K562 (cell line): Measurements from ENCODE around the gene PRXL2A. TPM values are rescaled to one million over a fixed set of nuclear protein-coding genes. Genes with fewer than 3 reads are reported as not detected.

Experiments
- ETV1 ChIP-seq: fragments of 450-650 bp; conservative IDR thresholded peaks from 2 replicates; pipeline ENCODE4 v1.6.1; 2016; ENCODE audit warnings: missing genetic modification characterization, control low read depth, low read depth, missing compliant biosample characterization
- FIP1L1 ChIP-seq: fragments of 200-400 bp; formaldehyde crosslinking; IDR thresholded peaks from 2 replicates; pipeline ENCODE4 v1.6.1; 2018; ENCODE audit warnings: mild to moderate bottlenecking, low read depth, low read length; ENCODE audit not compliant: poor library complexity, severe bottlenecking
- NCOA1 ChIP-seq: fragments of 450-650 bp; IDR thresholded peaks from 2 replicates; pipeline ENCODE4 v1.6.1; 2016; ENCODE audit warnings: low read depth
- PHB2 ChIP-seq: fragments of 450-650 bp; IDR thresholded peaks from 2 replicates; pipeline ENCODE4 v1.6.1; 2017; ENCODE audit warnings: low read depth
- SMAD4 ChIP-seq: fragments of 250-450 bp; sonication (Bioruptor Pico); conservative IDR thresholded peaks from 2 replicates; pipeline ENCODE4 v1.8.0; 2021; ENCODE audit warnings: inconsistent platforms, mild to moderate bottlenecking, moderate library complexity
- SNIP1 ChIP-seq: fragments of 450-650 bp; IDR thresholded peaks from 2 replicates; pipeline ENCODE4 v1.7.1; 2017; ENCODE audit warnings: low read depth, mild to moderate bottlenecking
- SPI1 ChIP-seq: IDR thresholded peaks from 2 replicates; pipeline ENCODE4 v1.6.1; 2011; ENCODE audit warnings: low read depth, low read length, control low read depth, borderline replicate concordance
- TAL1 ChIP-seq: fragments of 450-650 bp; IDR thresholded peaks from 2 replicates; pipeline ENCODE4 v1.6.1; 2016; ENCODE audit warnings: mild to moderate bottlenecking
- ZEB2 ChIP-seq: fragments of 450-650 bp; IDR thresholded peaks from 2 replicates; pipeline ENCODE4 v1.6.1; 2016
- ZNF253 ChIP-seq: fragments of 250-450 bp; sonication (Bioruptor Pico); conservative IDR thresholded peaks from 2 replicates; pipeline ENCODE4 v1.6.1; 2021; ENCODE audit warnings: mild to moderate bottlenecking
- ZNF445 ChIP-seq: fragments of 250-450 bp; sonication (Bioruptor Pico); IDR thresholded peaks from 2 replicates; pipeline ENCODE4 v1.4.0; 2020; ENCODE audit warnings: low read depth, mild to moderate bottlenecking, moderate library complexity
- ZNF584 ChIP-seq: fragments of 200-800 bp; sonication (Bioruptor generic); IDR thresholded peaks from 2 replicates; pipeline ENCODE4 v1.6.1; 2016; ENCODE audit warnings: low read depth, mild to moderate bottlenecking, missing genetic modification characterization, missing compliant biosample characterization
- polyA plus RNA-seq, 8 experiments: library from polyadenylated mRNA; depleted of rRNA in 4 of 8; stranded (reverse) in 5 of 8; unstranded in 3 of 8; fragments of >200 nt; fragmentation: Nextera tagmentation in 2 of 8; fragmentation: Illumina TruSeq in 1 of 8; extraction: Ambion mirVana in 2 of 8; extraction: Trizol in 1 of 8; gene quantifications; 2 replicates each; pipeline versions ENCODE4 v1.2.1 to v1.2.3, GENCODE V29; 2011 to 2014; ENCODE audit warnings: inconsistent platforms in 1 of 8, missing spikeins in 1 of 8
- total RNA-seq, 7 experiments: library from RNA; depleted of rRNA in 6 of 7; stranded (reverse); fragments of >200 nt in 6 of 7; fragmentation: Illumina TruSeq in 2 of 7; extraction: Trizol in 2 of 7; gene quantifications; 2 replicates each; pipeline versions ENCODE4 v1.2.1 to v1.2.3, GENCODE V29; 2011 to 2021; ENCODE audit warnings: low replicate concordance in 1 of 7
- TF ChIP-seq, protein P1 (sequence below): fragments of 450-650 bp; conservative IDR thresholded peaks from 2 replicates; pipeline ENCODE4 v1.6.1; 2016; ENCODE audit warnings: missing genetic modification characterization, low read depth, mild to moderate bottlenecking, control low read depth, missing compliant biosample characterization
- TF ChIP-seq, protein P2 (sequence below), 2 experiments: fragments of 450-650 bp in 1 of 2; IDR thresholded peaks; 2 replicates each; pipeline ENCODE4 v1.6.1; 2011 to 2017; ENCODE audit warnings: low read depth in 2 of 2, antibody characterized with exemption in 1 of 2, borderline replicate concordance in 1 of 2, low read length in 1 of 2, mild to moderate bottlenecking in 1 of 2, mixed read lengths in 1 of 2; ENCODE audit not compliant: control insufficient read depth in 1 of 2
- TF ChIP-seq, protein P3 (sequence below): fragments of 250-450 bp; sonication (Bioruptor Pico); IDR thresholded peaks from 2 replicates; pipeline ENCODE4 v1.5.0; 2021; ENCODE audit warnings: mild to moderate bottlenecking, moderate library complexity
- TF ChIP-seq, protein P4 (sequence below), 2 experiments: IDR thresholded peaks; 2 replicates each; pipeline ENCODE4 v1.6.1; 2011; ENCODE audit warnings: borderline replicate concordance in 1 of 2, control low read depth in 1 of 2, low read depth in 1 of 2, low read length in 1 of 2, mild to moderate bottlenecking in 1 of 2, mixed read lengths in 1 of 2, moderate library complexity in 1 of 2; ENCODE audit not compliant: insufficient read depth in 1 of 2, insufficient read length in 1 of 2, poor library complexity in 1 of 2, severe bottlenecking in 1 of 2; ENCODE audit errors: extremely low read depth in 1 of 2
- TF ChIP-seq, protein P5 (sequence below): fragments of 250-450 bp; sonication (Bioruptor Pico); IDR thresholded peaks from 2 replicates; pipeline ENCODE4 v1.8.0; 2021; ENCODE audit warnings: moderate library complexity, mild to moderate bottlenecking, inconsistent platforms

Gene PRXL2A
- total and polyA plus RNA-seq, 9 of the 15 experiments (the other 6 are each of a cell fraction or from before 2014, with no cell fraction given), result 0.14 to 1.2 (median 0.75) TPM

DNA sequence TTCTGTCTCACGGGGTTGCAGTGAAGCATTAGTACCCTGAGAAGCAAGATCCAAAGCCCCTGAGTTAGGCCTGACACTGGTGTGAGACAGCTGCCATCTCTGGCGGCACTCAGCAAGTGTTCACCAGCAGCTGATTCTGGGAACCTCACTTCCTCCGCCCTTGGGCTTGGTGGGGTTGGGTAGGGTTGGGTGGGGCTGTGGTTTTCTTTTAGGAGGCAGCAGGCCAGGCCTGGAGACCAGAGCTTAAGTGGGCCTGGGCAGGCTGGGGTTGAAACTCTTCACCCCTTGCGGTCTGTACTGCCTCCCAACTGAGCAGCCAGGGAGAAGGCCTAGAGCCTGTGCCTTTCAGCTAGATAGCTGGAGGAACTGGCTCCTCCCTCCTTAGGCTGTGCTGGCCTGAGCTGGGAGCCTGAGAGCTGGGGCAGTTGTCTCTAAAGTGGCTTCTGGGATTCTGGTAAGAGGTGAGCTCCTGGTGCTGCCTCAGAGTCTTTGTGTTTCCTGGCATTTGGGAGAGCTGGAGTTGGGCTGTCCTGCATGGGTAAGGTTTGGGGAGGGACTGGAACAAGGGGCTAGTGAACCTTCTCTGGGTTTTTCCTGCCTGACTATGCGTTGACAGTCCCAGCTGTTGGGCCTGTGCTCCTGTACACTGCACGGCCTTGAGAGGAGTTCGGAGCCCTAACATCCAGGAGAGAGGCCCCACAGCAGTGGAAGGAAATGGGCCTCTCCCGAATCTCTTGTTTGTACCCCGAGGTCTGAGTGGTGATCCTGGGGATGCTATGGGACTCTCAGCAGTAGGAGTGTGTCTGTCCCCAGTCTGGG, 50.9 kb downstream of the PRXL2A start (continued):
- TF ChIP-seq SMAD4 (peak; percentile 41; the same call in 1 of the 2 replicates), FIP1L1 (no peak), ZNF584 (CRISPR knock-in tag) (no peak), ZEB2 (peak; percentile 54; the same call in 1 of the 2 replicates), ZNF253 (CRISPR knock-in tag) (no peak), SPI1 (peak; percentile 82; the same call in 1 of the 2 replicates), TAL1 (0 out of 2 replicates have a peak, but pooled peaks have one; percentile 15), NCOA1 (no peak), PHB2 (no peak), ZNF445 (CRISPR knock-in tag) (no peak), SNIP1 (no peak), ETV1 (tag) (no peak)
- TF ChIP-seq, protein P1, sequence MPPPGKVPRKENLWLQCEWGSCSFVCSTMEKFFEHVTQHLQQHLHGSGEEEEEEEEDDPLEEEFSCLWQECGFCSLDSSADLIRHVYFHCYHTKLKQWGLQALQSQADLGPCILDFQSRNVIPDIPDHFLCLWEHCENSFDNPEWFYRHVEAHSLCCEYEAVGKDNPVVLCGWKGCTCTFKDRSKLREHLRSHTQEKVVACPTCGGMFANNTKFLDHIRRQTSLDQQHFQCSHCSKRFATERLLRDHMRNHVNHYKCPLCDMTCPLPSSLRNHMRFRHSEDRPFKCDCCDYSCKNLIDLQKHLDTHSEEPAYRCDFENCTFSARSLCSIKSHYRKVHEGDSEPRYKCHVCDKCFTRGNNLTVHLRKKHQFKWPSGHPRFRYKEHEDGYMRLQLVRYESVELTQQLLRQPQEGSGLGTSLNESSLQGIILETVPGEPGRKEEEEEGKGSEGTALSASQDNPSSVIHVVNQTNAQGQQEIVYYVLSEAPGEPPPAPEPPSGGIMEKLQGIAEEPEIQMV (tag), result no peak
- TF ChIP-seq, protein P2, sequence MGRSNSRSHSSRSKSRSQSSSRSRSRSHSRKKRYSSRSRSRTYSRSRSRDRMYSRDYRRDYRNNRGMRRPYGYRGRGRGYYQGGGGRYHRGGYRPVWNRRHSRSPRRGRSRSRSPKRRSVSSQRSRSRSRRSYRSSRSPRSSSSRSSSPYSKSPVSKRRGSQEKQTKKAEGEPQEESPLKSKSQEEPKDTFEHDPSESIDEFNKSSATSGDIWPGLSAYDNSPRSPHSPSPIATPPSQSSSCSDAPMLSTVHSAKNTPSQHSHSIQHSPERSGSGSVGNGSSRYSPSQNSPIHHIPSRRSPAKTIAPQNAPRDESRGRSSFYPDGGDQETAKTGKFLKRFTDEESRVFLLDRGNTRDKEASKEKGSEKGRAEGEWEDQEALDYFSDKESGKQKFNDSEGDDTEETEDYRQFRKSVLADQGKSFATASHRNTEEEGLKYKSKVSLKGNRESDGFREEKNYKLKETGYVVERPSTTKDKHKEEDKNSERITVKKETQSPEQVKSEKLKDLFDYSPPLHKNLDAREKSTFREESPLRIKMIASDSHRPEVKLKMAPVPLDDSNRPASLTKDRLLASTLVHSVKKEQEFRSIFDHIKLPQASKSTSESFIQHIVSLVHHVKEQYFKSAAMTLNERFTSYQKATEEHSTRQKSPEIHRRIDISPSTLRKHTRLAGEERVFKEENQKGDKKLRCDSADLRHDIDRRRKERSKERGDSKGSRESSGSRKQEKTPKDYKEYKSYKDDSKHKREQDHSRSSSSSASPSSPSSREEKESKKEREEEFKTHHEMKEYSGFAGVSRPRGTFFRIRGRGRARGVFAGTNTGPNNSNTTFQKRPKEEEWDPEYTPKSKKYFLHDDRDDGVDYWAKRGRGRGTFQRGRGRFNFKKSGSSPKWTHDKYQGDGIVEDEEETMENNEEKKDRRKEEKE (IDR thresholded peaks at IDR 0.05; ENCODE audit: borderline replicate concordance in 1 of 2, control insufficient read depth in 1 of 2, low read depth in 2 of 2, low read length in 1 of 2), result no peak
- TF ChIP-seq, protein P3, sequence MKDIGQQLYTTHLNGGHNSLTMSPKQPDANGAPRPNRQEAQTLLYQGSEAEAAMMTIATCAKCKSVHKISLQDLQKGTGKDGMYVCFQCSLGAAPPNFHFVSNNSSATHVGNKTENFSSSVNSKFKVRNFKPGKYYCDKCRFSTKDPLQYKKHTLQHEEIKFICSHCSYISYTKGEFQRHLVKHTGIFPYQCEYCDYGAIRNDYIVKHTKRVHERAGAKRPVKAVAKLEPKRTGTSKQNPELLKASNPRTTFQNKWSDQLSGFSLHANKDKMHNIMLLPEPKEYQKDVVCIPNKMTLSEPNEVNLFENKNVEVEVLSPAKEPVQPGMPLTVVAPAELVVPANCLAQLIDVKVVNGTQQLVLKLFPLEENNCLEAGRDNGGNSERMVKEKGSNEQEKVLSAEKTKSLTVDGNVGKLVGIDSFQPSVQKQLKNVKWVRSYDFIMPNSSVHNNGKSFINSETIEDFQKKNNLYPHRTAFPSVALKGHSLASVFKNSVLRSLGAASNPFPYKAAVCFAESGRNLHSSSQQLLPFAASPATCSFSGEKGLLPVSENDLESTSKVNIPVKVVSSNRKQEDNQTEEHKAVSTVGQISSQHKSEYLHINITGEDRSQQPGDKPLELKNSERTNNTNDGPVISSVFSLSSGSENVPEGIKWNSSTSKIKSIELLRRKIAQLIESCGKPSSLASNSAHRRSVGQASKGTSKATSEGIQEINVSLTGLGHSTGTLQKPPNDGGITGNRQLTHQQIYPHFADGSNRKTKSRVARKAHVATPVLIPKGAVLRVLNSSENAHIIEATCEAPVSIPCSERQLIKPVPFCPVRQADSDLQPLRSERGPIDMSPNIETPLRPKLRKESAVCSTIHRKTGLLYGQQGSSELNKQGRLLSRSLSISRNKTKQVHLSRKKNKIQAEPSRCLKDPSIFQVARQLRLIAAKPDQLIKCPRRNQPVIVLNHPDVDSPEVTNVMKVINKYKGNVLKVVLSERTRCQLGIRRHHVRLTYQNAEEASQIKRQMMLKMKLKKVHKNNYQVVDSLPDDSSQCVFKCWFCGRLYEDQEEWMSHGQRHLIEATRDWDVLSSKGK, result no peak
- TF ChIP-seq, protein P4, sequence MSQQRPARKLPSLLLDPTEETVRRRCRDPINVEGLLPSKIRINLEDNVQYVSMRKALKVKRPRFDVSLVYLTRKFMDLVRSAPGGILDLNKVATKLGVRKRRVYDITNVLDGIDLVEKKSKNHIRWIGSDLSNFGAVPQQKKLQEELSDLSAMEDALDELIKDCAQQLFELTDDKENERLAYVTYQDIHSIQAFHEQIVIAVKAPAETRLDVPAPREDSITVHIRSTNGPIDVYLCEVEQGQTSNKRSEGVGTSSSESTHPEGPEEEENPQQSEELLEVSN (IDR thresholded peaks at IDR 0.05; ENCODE audit: borderline replicate concordance in 1 of 2, extremely low read depth in 1 of 2, insufficient read depth in 1 of 2, insufficient read length in 1 of 2, low read depth in 1 of 2, low read length in 1 of 2, poor library complexity in 1 of 2, severe bottlenecking in 1 of 2), result peak in 1 of 2 experiments; percentile 39
- TF ChIP-seq, protein P5, sequence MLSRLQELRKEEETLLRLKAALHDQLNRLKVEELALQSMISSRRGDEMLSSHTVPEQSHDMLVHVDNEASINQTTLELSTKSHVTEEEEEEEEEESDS (CRISPR knock-in tag), result no peak
